ENCODE measurements around the gene SH2D7. TPM values are rescaled to one million over a fixed set of nuclear protein-coding genes. Genes with fewer than 3 reads are reported as not detected.

The SH2D7 gene
- total and polyA plus RNA-seq, 4 experiments from 2014 or later, result not detected

DNA sequence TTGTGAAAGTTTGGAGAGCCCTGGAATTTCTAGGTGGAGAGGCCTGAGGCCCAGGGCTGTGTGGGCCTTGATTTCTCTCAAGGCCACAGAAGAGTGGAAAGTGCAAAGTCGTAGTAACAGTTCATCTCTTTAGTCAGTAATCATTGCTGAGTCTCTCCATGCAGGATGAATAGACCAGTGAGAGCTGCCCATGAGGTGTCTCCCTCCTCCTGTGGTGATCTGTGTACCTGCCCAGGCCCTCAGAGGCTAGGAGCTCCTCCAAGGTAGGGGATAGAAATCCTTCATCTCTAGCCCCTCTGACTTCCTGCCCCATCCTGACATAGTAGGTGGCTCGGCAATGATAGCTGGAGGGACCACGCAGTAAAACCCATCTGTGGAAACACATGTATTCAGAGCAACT lies 50.0 kb downstream of the SH2D7 start:
- Mint-ChIP-seq H3K9me3 (no peaks in the 10 kb centered on the region), H3K36me3 (peaks cover 0 to 4% of the 10 kb centered on the region in 2 donors), H3K4me1 (peaks cover under 1 to 6% (median 2%) of the 10 kb centered on the region in 4 donors), H3K27me3 (no peaks in the 10 kb centered on the region), H3K27ac (peak overlapping the region in 1 of 7 donors; percentile 3), H3K4me3 (no peak overlapping the region)
- no peaks in the 10 kb centered on the region for H3K9me3 ChIP-seq (ENCODE audit: control insufficient read depth in 1 of 2, low read length in 2 of 2)
- no peaks in the 10 kb centered on the region for H3K36me3 ChIP-seq (ENCODE audit: insufficient read depth, low read length)
- ChIA-PET CTCF (ENCODE audit: partially characterized antibody) (no interaction called here), POLR2A (ENCODE audit: partially characterized antibody) (no interaction called here)
- DNase-seq, result no peak
- intact Hi-C loops (cut with micrococcal nuclease), result no loop called here
- no peaks in the 10 kb centered on the region for H3K4me1 ChIP-seq (ENCODE audit: insufficient read depth, low read length)
- H3K27me3 ChIP-seq (ENCODE audit: insufficient read depth, low read length), result no peaks in the 10 kb centered on the region
- H3K27ac ChIP-seq (ENCODE audit: low read depth, low read length), result no peak overlapping the region
- H3K4me3 ChIP-seq (ENCODE audit: low read length in 2 of 2), result no peak overlapping the region

DNA sequence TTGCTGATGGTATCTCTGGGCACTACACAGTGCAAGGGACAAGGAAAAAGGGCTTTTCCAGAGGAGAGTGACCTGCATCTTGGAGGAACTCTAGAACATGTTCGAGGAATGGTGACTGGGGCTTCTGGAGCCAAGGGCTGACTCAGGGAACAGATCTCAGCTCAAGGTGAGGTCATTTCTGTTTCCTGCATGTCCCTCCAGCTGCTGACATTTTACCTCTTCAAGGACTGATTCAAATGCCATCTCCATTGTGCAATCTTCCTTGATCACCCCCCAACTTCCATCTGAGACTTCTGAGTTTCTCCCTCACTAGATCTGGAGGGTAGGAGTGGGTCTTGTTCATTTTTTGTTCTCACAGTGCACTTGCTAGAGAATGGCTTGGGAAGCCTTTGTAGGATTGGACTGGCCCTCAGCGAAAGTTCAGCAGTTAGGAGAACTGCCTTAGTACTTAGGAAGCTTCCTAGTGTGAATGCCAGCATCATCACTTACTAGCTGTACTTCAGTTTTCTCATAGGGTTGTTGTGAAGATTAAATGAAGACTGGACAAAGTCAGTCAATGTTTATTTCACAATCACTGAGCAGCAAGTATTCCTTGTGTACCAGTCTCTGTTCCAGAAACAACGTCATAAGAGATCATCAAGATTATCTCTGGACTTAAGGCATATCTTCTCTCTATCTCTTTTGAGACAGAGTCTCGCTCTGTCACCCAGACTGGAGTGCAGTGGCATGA lies 54.2 kb downstream of the SH2D7 start:
- intact Hi-C loops (cut with micrococcal nuclease), result no loop called here
- no peaks in the 10 kb centered on the region for H3K27me3 Mint-ChIP-seq
- no peak overlapping the region for H3K27ac ChIP-seq (ENCODE audit: low read depth, low read length)
- peaks cover 20 to 35% (median 30%) of the 10 kb centered on the region in 4 donors for H3K4me1 Mint-ChIP-seq
- H3K36me3 ChIP-seq (ENCODE audit: insufficient read depth, low read length), result no peaks in the 10 kb centered on the region
- H3K27me3 ChIP-seq (ENCODE audit: insufficient read depth, low read length), result no peaks in the 10 kb centered on the region
- peaks cover 0 to 3% (median 0%) of the 10 kb centered on the region in 8 donors for H3K9me3 Mint-ChIP-seq
- ChIA-PET CTCF (ENCODE audit: partially characterized antibody) (interaction anchor here (1.9 kb wide), 1 partner anchor 15 kb away, joined by 9 read pairs; the partner anchor contains the start of gene CIB2), POLR2A (ENCODE audit: partially characterized antibody) (interaction anchor here (1.8 kb wide), 1 partner anchor 69 kb away, joined by 4 read pairs; the partner anchor contains the start of gene TBC1D2B)
- no peak for DNase-seq
- peak overlapping the region in 1 of 8 donors; percentile 64 for H3K4me3 Mint-ChIP-seq
- peaks cover 26% of the 10 kb centered on the region for H3K4me1 ChIP-seq (ENCODE audit: insufficient read depth, low read length)
- H3K4me3 ChIP-seq (ENCODE audit: low read length in 2 of 2), result no peak overlapping the region
- peaks cover 4 to 8% of the 10 kb centered on the region in 2 donors for H3K36me3 Mint-ChIP-seq
- H3K27ac Mint-ChIP-seq, result no peak overlapping the region
- no peaks in the 10 kb centered on the region for H3K9me3 ChIP-seq (ENCODE audit: control insufficient read depth in 1 of 2, low read length in 2 of 2)

DNA sequence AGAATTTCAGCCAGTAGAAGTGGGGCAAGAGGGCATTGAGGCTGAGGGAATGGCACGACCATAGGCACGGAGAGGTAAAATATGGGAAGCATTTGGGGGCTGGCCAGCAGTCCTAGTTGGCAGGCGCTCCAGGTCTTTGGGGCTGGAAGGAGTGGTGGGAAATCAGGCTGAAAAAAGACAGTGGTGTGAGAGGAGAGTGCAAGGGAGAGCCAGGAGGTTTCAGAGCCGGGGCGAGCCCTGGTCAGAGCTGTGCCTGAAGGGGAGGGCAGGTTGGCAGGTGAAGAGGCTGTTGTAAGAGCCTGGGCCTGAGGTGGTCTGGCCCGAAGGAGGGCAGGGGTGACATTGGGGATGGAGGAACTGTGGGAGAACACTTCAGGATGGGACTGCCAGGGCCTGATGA lies 55.2 kb downstream of the SH2D7 start:
- no peak for DNase-seq
- Mint-ChIP-seq H3K36me3 (peaks cover 0 to 9% of the 10 kb centered on the region in 2 donors), H3K4me1 (peaks cover 20 to 37% (median 31%) of the 10 kb centered on the region in 4 donors), H3K4me3 (peak overlapping the region; percentile 3 to 94 (median 65)), H3K9me3 (peaks cover 0 to 3% (median 0%) of the 10 kb centered on the region in 8 donors), H3K27ac (peak overlapping the region in 4 of 7 donors; percentile 59 to 90 (median 69)), H3K27me3 (no peaks in the 10 kb centered on the region)
- intact Hi-C loops (cut with micrococcal nuclease), result no loop called here
- Histone ChIP-seq H3K4me3 (ENCODE audit: low read length in 2 of 2) (no peak overlapping the region), H3K27me3 (ENCODE audit: insufficient read depth, low read length) (no peaks in the 10 kb centered on the region), H3K4me1 (ENCODE audit: insufficient read depth, low read length) (peaks cover 26% of the 10 kb centered on the region), H3K9me3 (ENCODE audit: control insufficient read depth in 1 of 2, low read length in 2 of 2) (no peaks in the 10 kb centered on the region), H3K36me3 (ENCODE audit: insufficient read depth, low read length) (no peaks in the 10 kb centered on the region), H3K27ac (ENCODE audit: low read depth, low read length) (no peak overlapping the region)
- POLR2A ChIA-PET (ENCODE audit: partially characterized antibody), result interaction anchor here (1.5 to 3.3 kb wide), 4 partner anchors 16 to 290 kb away, joined by 4 to 32 read pairs (median 7); partner anchors contain the start of genes CIB2, IREB2, SKIC8 and TBC1D2B
- CTCF ChIA-PET (ENCODE audit: partially characterized antibody), result interaction anchor here (0.8 to 1.9 kb wide), 5 partner anchors 13 to 181 kb away, joined by 3 to 10 read pairs (median 5); partner anchors contain the start of gene CIB2

DNA sequence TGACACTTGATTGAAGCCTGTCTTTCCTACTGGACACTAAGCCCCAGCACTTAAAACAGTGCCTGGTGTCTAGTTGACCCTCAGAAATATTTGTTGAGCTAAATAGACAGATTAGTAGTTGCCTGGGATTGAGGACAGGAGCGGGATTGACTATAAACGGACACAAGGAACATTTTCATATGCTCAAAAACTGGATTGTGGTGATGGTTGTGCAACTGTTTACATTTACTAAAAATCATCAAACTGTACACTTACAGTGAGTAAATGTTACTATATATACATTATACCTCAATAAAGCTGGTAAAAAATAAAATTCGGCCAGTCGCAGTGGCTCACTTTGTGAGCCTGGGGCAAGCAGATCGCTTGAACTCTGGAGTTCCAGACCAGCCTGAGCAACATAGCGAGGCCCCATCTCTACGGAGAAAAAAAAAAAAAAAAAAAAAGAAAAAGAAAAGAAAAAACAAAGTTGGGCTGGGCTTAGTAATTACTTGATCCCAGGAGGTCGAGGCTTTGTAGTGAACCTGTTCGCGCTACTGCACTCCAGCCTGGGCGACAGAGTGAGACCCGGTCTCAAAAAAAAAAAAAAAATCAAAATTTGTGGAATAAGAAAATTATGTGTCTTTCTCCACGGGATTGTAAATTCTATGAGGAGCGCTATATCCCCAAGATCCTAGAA lies 56.2 kb downstream of the SH2D7 start:
- POLR2A ChIA-PET (ENCODE audit: partially characterized antibody), result interaction anchor here (0.6 to 3.3 kb wide), 14 partner anchors 12 to 724 kb away, joined by 3 to 32 read pairs (median 4); partner anchors contain the start of genes CIB2, DNAJA4, IREB2 and MORF4L1
- DNase-seq, result no peak
- no peaks in the 10 kb centered on the region for H3K36me3 ChIP-seq (ENCODE audit: insufficient read depth, low read length)
- H3K36me3 Mint-ChIP-seq, result peaks cover 0 to 16% of the 10 kb centered on the region in 2 donors
- peak overlapping the region; percentile 87 to 99 (median 93) for H3K4me3 Mint-ChIP-seq
- no peaks in the 10 kb centered on the region for H3K27me3 ChIP-seq (ENCODE audit: insufficient read depth, low read length)
- H3K27me3 Mint-ChIP-seq, result no peaks in the 10 kb centered on the region
- peak overlapping the region; percentile 74 for H3K27ac ChIP-seq (ENCODE audit: low read depth, low read length)
- H3K27ac Mint-ChIP-seq, result peak overlapping the region; percentile 85 to 96 (median 93)
- CTCF ChIA-PET (ENCODE audit: partially characterized antibody), result interaction anchor here (0.7 to 1.9 kb wide), 6 partner anchors 14 to 182 kb away, joined by 3 to 10 read pairs (median 4); partner anchors contain the start of gene CIB2
- H3K4me1 Mint-ChIP-seq, result peaks cover 28 to 46% (median 38%) of the 10 kb centered on the region in 4 donors
- H3K9me3 Mint-ChIP-seq, result peaks cover 0 to 3% (median 0%) of the 10 kb centered on the region in 8 donors
- H3K4me3 ChIP-seq (ENCODE audit: low read length in 2 of 2), result peak overlapping the region; percentile 63 to 68
- no peaks in the 10 kb centered on the region for H3K9me3 ChIP-seq (ENCODE audit: control insufficient read depth in 1 of 2, low read length in 2 of 2)
- intact Hi-C loops (cut with micrococcal nuclease), result loop anchor here (1.0 kb wide), 2 partner anchors 17 to 392 kb away; partner anchors contain the start of genes CIB2 and PSMA4
- H3K4me1 ChIP-seq (ENCODE audit: insufficient read depth, low read length), result peaks cover 26% of the 10 kb centered on the region

DNA sequence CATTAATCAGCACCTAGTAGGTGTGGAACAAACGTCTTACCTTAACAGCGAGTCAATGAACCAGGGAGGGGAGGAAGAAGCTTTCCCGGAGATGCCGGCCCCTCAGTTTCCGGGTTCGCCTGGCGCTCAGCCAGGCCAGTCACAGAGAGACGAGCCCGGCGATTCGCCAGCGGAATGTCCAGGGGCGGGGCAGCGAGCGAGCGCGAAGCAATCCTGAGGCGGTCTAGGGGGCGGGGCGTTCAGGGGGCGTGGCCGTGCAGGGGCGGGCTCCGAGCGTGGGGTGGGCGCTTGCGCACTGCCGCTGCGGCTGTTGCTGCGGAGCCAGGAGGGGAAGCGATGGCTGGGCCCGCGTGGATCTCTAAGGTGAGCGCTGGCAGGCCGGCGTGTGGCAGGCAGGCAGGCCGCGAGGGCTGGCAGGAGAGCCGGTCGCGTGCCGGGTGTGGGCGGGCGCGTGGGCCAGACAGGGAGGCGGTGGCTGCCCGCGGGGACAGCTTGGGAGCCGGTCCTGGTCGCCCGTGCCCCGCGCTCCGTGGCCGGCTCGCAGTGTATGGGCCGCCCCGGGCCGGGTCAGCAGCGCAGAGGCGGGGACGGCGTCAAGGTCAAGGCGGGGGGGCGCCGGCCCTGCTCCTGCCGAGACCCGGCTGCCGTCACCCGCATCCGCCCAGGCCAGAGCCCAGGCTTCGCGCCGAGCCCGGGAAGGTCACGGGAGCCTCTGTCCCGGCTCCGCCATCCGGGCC lies 56.9 kb downstream of the SH2D7 start, which contains the start of gene IDH3A:
Gene IDH3A, plus strand, starts transcription at position 295 of the 737 bp plus-strand sequence. Its CDS starts 42 bp downstream, at position 337.
- peak; percentile 98 to 99 (median 99) for DNase-seq
- Histone ChIP-seq H3K9me3 (ENCODE audit: control insufficient read depth in 1 of 2, low read length in 2 of 2) (no peaks in the 10 kb centered on the region), H3K27ac (ENCODE audit: low read depth, low read length) (peak within 1 kb of the TSS; percentile 74), H3K36me3 (ENCODE audit: insufficient read depth, low read length) (no peaks in the 10 kb centered on the region), H3K27me3 (ENCODE audit: insufficient read depth, low read length) (no peaks in the 10 kb centered on the region), H3K4me3 (ENCODE audit: low read length in 2 of 2) (peak within 1 kb of the TSS; percentile 63 to 68), H3K4me1 (ENCODE audit: insufficient read depth, low read length) (peaks cover 26% of the 10 kb centered on the region)
- Mint-ChIP-seq H3K9me3 (peaks cover 0 to 3% (median 0%) of the 10 kb centered on the region in 8 donors), H3K27ac (peak within 1 kb of the TSS; percentile 91 to 96 (median 94)), H3K27me3 (no peaks in the 10 kb centered on the region), H3K4me1 (peaks cover 28 to 46% (median 38%) of the 10 kb centered on the region in 4 donors), H3K4me3 (peak within 1 kb of the TSS; percentile 92 to 99 (median 94)), H3K36me3 (peaks cover 0 to 16% of the 10 kb centered on the region in 2 donors)
- POLR2A ChIA-PET (ENCODE audit: partially characterized antibody), result interaction anchor here (0.6 to 3.3 kb wide), 15 partner anchors 9 to 724 kb away, joined by 3 to 32 read pairs (median 3); partner anchors contain the start of genes CIB2, DNAJA4, IREB2 and MORF4L1
- intact Hi-C loops (cut with micrococcal nuclease), result loop anchor here (1.0 kb wide), 2 partner anchors 18 to 391 kb away; partner anchors contain the start of genes CIB2 and PSMA4
- CTCF ChIA-PET (ENCODE audit: partially characterized antibody), result interaction anchor here (0.6 to 1.5 kb wide), 3 partner anchors 86 to 193 kb away, joined by 3 to 4 read pairs (median 3); no protein-coding TSS in a partner anchor

Measured in CD4-positive, alpha-beta memory T cell (primary cell).